PC-3 (cell line): ENCODE data around the gene GPR146. TPM values are rescaled to one million over a fixed set of nuclear protein-coding genes. Genes with fewer than 3 reads are reported as not detected.

ENCODE experiments used
- ATAC-seq: fragments of 200-7000 bp; cut with Tn5 transposase; 2 replicates; pipeline ENCODE4 v1.9.1; 2020; ENCODE audit warnings: mild to moderate bottlenecking, moderate library complexity
- BruUV-seq: library from RNA; stranded (reverse); fragments of 400-500 nt; replicated peaks from 2 replicates; lab custom pipeline; 2021; lab: Mats Ljungman, UMichigan
- CTCF ChIA-PET: fragments of 300-600 bp; sonication (Branson Sonifier 250); formaldehyde crosslinking; loops from one replicate; lab custom pipeline; 2022; ENCODE audit warnings: antibody characterized with exemption; lab: Charles Lee
- POLR2A ChIA-PET: fragments of 300-600 bp; sonication (Branson Sonifier 250); formaldehyde crosslinking; loops from one replicate; lab custom pipeline; 2022; ENCODE audit warnings: antibody characterized with exemption; ENCODE audit not compliant: unreplicated experiment; lab: Charles Lee
- DNase-seq: peaks from one replicate; pipeline ENCODE4 v3.0.0-alpha.2; 2015
- H2AFZ ChIP-seq: fragments of 300-600 bp; sonication (generic); 2 replicates; pipeline ENCODE4 v1.6.0; 2016; ENCODE audit warnings: antibody characterized with exemption, low read length
- H3F3A ChIP-seq: fragments of 300-600 bp; sonication (generic); one replicate; pipeline ENCODE4 v1.6.0; 2017; ENCODE audit warnings: antibody characterized with exemption, low read length, control low read depth, mild to moderate bottlenecking; ENCODE audit not compliant: unreplicated experiment
- H3K27ac ChIP-seq: fragments of 300-600 bp; sonication (generic); 2 replicates; pipeline ENCODE4 v1.5.1; 2016; ENCODE audit warnings: mild to moderate bottlenecking, low read length
- H3K27me3 ChIP-seq: fragments of 300-600 bp; sonication (generic); 2 replicates; pipeline ENCODE4 v1.6.1; 2016; ENCODE audit warnings: low read length, mixed read lengths
- H3K36me3 ChIP-seq: fragments of 300-600 bp; sonication (generic); 2 replicates; pipeline ENCODE4 v1.6.1; 2016; ENCODE audit warnings: low read depth, mixed run types, low read length, mixed read lengths
- H3K4me1 ChIP-seq: fragments of 300-600 bp; sonication (generic); 2 replicates; pipeline ENCODE4 v1.5.1; 2016; ENCODE audit warnings: low read length; ENCODE audit not compliant: insufficient read depth
- H3K4me2 ChIP-seq: fragments of 300-600 bp; sonication (generic); 2 replicates; pipeline ENCODE4 v1.6.0; 2016; ENCODE audit warnings: low read length
- H3K4me3 ChIP-seq: fragments of 300-600 bp; sonication (generic); 2 replicates; pipeline ENCODE4 v1.5.1; 2016; ENCODE audit warnings: mild to moderate bottlenecking, low read length, mixed read lengths
- H3K79me2 ChIP-seq: fragments of 300-600 bp; sonication (generic); 2 replicates; pipeline ENCODE4 v1.6.1; 2017; ENCODE audit warnings: low read length, mixed read lengths
- H3K9ac ChIP-seq: fragments of 300-600 bp; sonication (generic); 2 replicates; pipeline ENCODE4 v1.6.0; 2016; ENCODE audit warnings: mild to moderate bottlenecking, low read length
- H3K9me2 ChIP-seq: fragments of 300-600 bp; sonication (generic); replicated peaks from 2 replicates; pipeline ENCODE4 v1.6.1; 2016; ENCODE audit warnings: mixed run types, low read length, mixed read lengths
- H3K9me3 ChIP-seq: fragments of 300-600 bp; sonication (generic); 2 replicates; pipeline ENCODE4 v1.6.1; 2016; ENCODE audit warnings: low read length, mixed read lengths
- H4K20me1 ChIP-seq: fragments of 300-600 bp; sonication (generic); 2 replicates; pipeline ENCODE4 v1.6.1; 2016; ENCODE audit warnings: low read length, mixed read lengths
- CTCF ChIP-seq: fragments of 300-600 bp; sonication (generic); conservative IDR thresholded peaks from 2 replicates; pipeline ENCODE4 v1.5.1; 2017; ENCODE audit warnings: antibody characterized with exemption, low read depth, mild to moderate bottlenecking, low read length
- EZH2 ChIP-seq: fragments of 300-600 bp; sonication (generic); IDR thresholded peaks from one replicate; pipeline ENCODE4 v1.6.1; 2017; ENCODE audit warnings: antibody characterized with exemption, mild to moderate bottlenecking, low read length; ENCODE audit not compliant: unreplicated experiment
- EZH2phosphoT487 ChIP-seq: fragments of 300-600 bp; sonication (generic); IDR thresholded peaks from 2 replicates; pipeline ENCODE4 v1.6.1; 2018; ENCODE audit warnings: mild to moderate bottlenecking, antibody characterized with exemption, low read length, borderline replicate concordance
- intact Hi-C: fragments of 100-400 bp; cut with micrococcal nuclease; formaldehyde crosslinking; loops from 2 replicates; pipeline ENCODE4 v1.9.0; 2023
- total RNA-seq: library from RNA; depleted of rRNA; stranded (reverse); fragments of >200 nt; gene quantifications from 2 replicates; pipeline ENCODE4 v1.2.3, GENCODE V29; 2014

GPR146 gene
- total RNA-seq, 1 experiment from 2014 or later: 2.7 TPM

- H3K9ac ChIP-seq: no peak overlapping the region
- no peak for TF ChIP-seq CTCF
- TF ChIP-seq EZH2phosphoT487: no peak
- no peak for TF ChIP-seq EZH2
- ChIA-PET POLR2A (no interaction called here), CTCF (no interaction called here)
- H3K27ac ChIP-seq: no peak overlapping the region
- intact Hi-C loops: no loop called here
- no peaks in the 10 kb centered on the region for H3K27me3 ChIP-seq
- no peaks in the 10 kb centered on the region for H3K9me3 ChIP-seq
- peaks cover 5% of the 10 kb centered on the region for H3K79me2 ChIP-seq
- no peak overlapping the region for H3K4me3 ChIP-seq
- no peaks in the 10 kb centered on the region for H3K36me3 ChIP-seq
- no peak for ATAC-seq
- no peaks in the 10 kb centered on the region for H3F3A ChIP-seq
- H2AFZ ChIP-seq: no peak overlapping the region
- H3K4me2 ChIP-seq: no peak overlapping the region
- DNase-seq: no peak
- no peaks in the 10 kb centered on the region for H4K20me1 ChIP-seq
- no peaks in the 10 kb centered on the region for H3K9me2 ChIP-seq
- no TSS peak for BruUV-seq
- H3K4me1 ChIP-seq: peaks cover 21% of the 10 kb centered on the region
Observed at GRCh38 chr7:1092161-1092632, 47.9 kb downstream of the GPR146 start.

GRCh38 chr7:1092806-1093501, 48.6 kb downstream of the GPR146 start:
- ATAC-seq (no peak), DNase-seq (no peak)
- intact Hi-C loops: no loop called here
- POLR2A ChIA-PET: no interaction called here
- H3K4me1 ChIP-seq: peaks cover 13% of the 10 kb centered on the region
- H4K20me1 ChIP-seq: no peaks in the 10 kb centered on the region
- H3F3A ChIP-seq: no peaks in the 10 kb centered on the region
- no peak for TF ChIP-seq EZH2phosphoT487
- no peak overlapping the region for H3K4me2 ChIP-seq
- no peaks in the 10 kb centered on the region for H3K9me2 ChIP-seq
- H3K79me2 ChIP-seq: no peaks in the 10 kb centered on the region; the same call in 1 of the 2 replicates
- no peak overlapping the region for H3K9ac ChIP-seq
- no peaks in the 10 kb centered on the region for H3K27me3 ChIP-seq
- H2AFZ ChIP-seq: no peak overlapping the region
- no peaks in the 10 kb centered on the region for H3K9me3 ChIP-seq
- no TSS peak for BruUV-seq
- CTCF ChIA-PET: no interaction called here
- H3K27ac ChIP-seq: no peak overlapping the region
- H3K36me3 ChIP-seq: no peaks in the 10 kb centered on the region
- H3K4me3 ChIP-seq: no peak overlapping the region

- DNase-seq (no peak), ATAC-seq (no peak)
- H3K9me3 ChIP-seq: no peaks in the 10 kb centered on the region
- CTCF ChIA-PET: no interaction called here
- H3K4me2 ChIP-seq: no peak overlapping the region
- no peak overlapping the region for H3K4me3 ChIP-seq
- no peak overlapping the region for H2AFZ ChIP-seq
- POLR2A ChIA-PET: no interaction called here
- peaks cover 8% of the 10 kb centered on the region for H3K4me1 ChIP-seq
- BruUV-seq: no TSS peak
- H3K79me2 ChIP-seq: no peaks in the 10 kb centered on the region; the same call in 1 of the 2 replicates
- H3K9ac ChIP-seq: no peak overlapping the region
- H3K36me3 ChIP-seq: no peaks in the 10 kb centered on the region
- no peaks in the 10 kb centered on the region for H3K9me2 ChIP-seq
- no peaks in the 10 kb centered on the region for H3K27me3 ChIP-seq
- H3F3A ChIP-seq: no peaks in the 10 kb centered on the region
- intact Hi-C loops: no loop called here
- no peak overlapping the region for H3K27ac ChIP-seq
- no peaks in the 10 kb centered on the region for H4K20me1 ChIP-seq
- no peak for TF ChIP-seq EZH2phosphoT487
Observed at GRCh38 chr7:1093502-1093843, 49.1 kb downstream of the GPR146 start.
